Measurements from ENCODE around the gene APBA2.

APBA2 gene

GRCh38 chr15:29071882-29072273 is 186.1 kb downstream of the APBA2 start:
- H3K36me3 ChIP-seq = no peaks in the 10 kb centered on the region
- no peaks in the 10 kb centered on the region for H3K27me3 ChIP-seq
- peaks cover 24% of the 10 kb centered on the region for H3K4me1 ChIP-seq
- no peak for TF ChIP-seq CTCF (IDR thresholded peaks at IDR 0.05; ENCODE audit: low read depth, low read length)
- no peak for DNase-seq
- peaks cover 2% of the 10 kb centered on the region; the same call in 1 of the 2 replicates for H3K9me3 ChIP-seq
- no peak overlapping the region for H3K4me3 ChIP-seq (ENCODE audit: low read depth, low read length)

GRCh38 chr15:29072444-29072843 is 186.7 kb downstream of the APBA2 start:
- no peaks in the 10 kb centered on the region for H3K36me3 ChIP-seq
- TF ChIP-seq CTCF (IDR thresholded peaks at IDR 0.05; ENCODE audit: low read depth, low read length) = no peak
- H3K27me3 ChIP-seq = no peaks in the 10 kb centered on the region
- peaks cover 2% of the 10 kb centered on the region; the same call in 1 of the 2 replicates for H3K9me3 ChIP-seq
- DNase-seq = no peak
- no peak overlapping the region for H3K4me3 ChIP-seq (ENCODE audit: low read depth, low read length)
- peaks cover 24% of the 10 kb centered on the region for H3K4me1 ChIP-seq

- H3K4me1 ChIP-seq = peaks cover 24% of the 10 kb centered on the region
- H3K27me3 ChIP-seq = no peaks in the 10 kb centered on the region
- H3K4me3 ChIP-seq (ENCODE audit: low read depth, low read length) = no peak overlapping the region
- H3K36me3 ChIP-seq = no peaks in the 10 kb centered on the region
- no peak for TF ChIP-seq CTCF (IDR thresholded peaks at IDR 0.05; ENCODE audit: low read depth, low read length)
- H3K9me3 ChIP-seq = peaks cover 2% of the 10 kb centered on the region; the same call in 1 of the 2 replicates
- no peak for DNase-seq
Observed at GRCh38 chr15:29074045-29074444, 188.3 kb downstream of the APBA2 start.

GRCh38 chr15:29078541-29078940 is 192.8 kb downstream of the APBA2 start:
- H3K9me3 ChIP-seq = no peaks in the 10 kb centered on the region
- no peaks in the 10 kb centered on the region for H3K27me3 ChIP-seq
- no peak overlapping the region for H3K4me3 ChIP-seq (ENCODE audit: low read depth, low read length)
- no peak for TF ChIP-seq CTCF (IDR thresholded peaks at IDR 0.05; ENCODE audit: low read depth, low read length)
- DNase-seq = no peak
- H3K4me1 ChIP-seq = no peaks in the 10 kb centered on the region
- H3K36me3 ChIP-seq = no peaks in the 10 kb centered on the region

GRCh38 chr15:29079479-29079878 is 193.7 kb downstream of the APBA2 start:
- no peak for DNase-seq
- Histone ChIP-seq H3K27me3 (no peaks in the 10 kb centered on the region), H3K9me3 (no peaks in the 10 kb centered on the region), H3K4me1 (no peaks in the 10 kb centered on the region), H3K4me3 (ENCODE audit: low read depth, low read length) (no peak overlapping the region), H3K36me3 (no peaks in the 10 kb centered on the region)
- no peak for TF ChIP-seq CTCF (IDR thresholded peaks at IDR 0.05; ENCODE audit: low read depth, low read length)

- no peaks in the 10 kb centered on the region for H3K27me3 ChIP-seq
- no peaks in the 10 kb centered on the region for H3K36me3 ChIP-seq
- H3K4me3 ChIP-seq (ENCODE audit: low read depth, low read length) = no peak overlapping the region
- H3K4me1 ChIP-seq = no peaks in the 10 kb centered on the region
- no peak for TF ChIP-seq CTCF (IDR thresholded peaks at IDR 0.05; ENCODE audit: low read depth, low read length)
- H3K9me3 ChIP-seq = no peaks in the 10 kb centered on the region
- DNase-seq = no peak
Observed at GRCh38 chr15:29081781-29082180, 196.0 kb downstream of the APBA2 start.

Measured in BE2C (cell line).